H1 (cell line): ENCODE measurements around the gene EMID1. TPM values are rescaled to one million over a fixed set of nuclear protein-coding genes. Genes with fewer than 3 reads are reported as not detected.

ENCODE experiments used
- E2F6 ChIP-seq: IDR thresholded peaks from 2 replicates; pipeline ENCODE4 v1.6.1; 2012; ENCODE audit warnings: inconsistent platforms
- EGR1 ChIP-seq: IDR thresholded peaks from 2 replicates; pipeline ENCODE4 v1.6.1; 2011; ENCODE audit warnings: low read depth, low read length, borderline replicate concordance
- KDM5A ChIP-seq: fragments of 200-600 bp; IDR thresholded peaks from 2 replicates; pipeline ENCODE4 v1.7.1; 2012; ENCODE audit warnings: mild to moderate bottlenecking, low read length, inconsistent platforms, mixed read lengths
- POU5F1 ChIP-seq: IDR thresholded peaks from 2 replicates; pipeline ENCODE4 v1.6.1; 2011; ENCODE audit warnings: low read depth, mild to moderate bottlenecking, low read length, moderate library complexity
- RBBP5 ChIP-seq: IDR thresholded peaks from 2 replicates; pipeline ENCODE4 v1.7.1; 2012; ENCODE audit warnings: low read depth, mild to moderate bottlenecking, inconsistent platforms, low read length, moderate library complexity, borderline replicate concordance
- SIX5 ChIP-seq: IDR thresholded peaks from 2 replicates; pipeline ENCODE4 v1.6.1; 2011; ENCODE audit warnings: mild to moderate bottlenecking, low read depth, low read length
- polyA plus RNA-seq, 7 experiments: library from polyadenylated mRNA; depleted of rRNA in 3 of 7; stranded (reverse) in 5 of 7; unstranded in 2 of 7; fragments of >200 nt in 5 of 7; fragments of 200-250 nt in 2 of 7; gene quantifications; 1 replicate in 5 of 7; 2 replicates in 1 of 7; 4 replicates in 1 of 7; pipeline versions ENCODE4 v1.2.1 to v1.2.3, GENCODE V29; 2011 to 2013; ENCODE audit warnings: missing spikeins in 2 of 7, mixed read lengths in 2 of 7
- total RNA-seq: library from RNA; stranded (reverse); fragmentation: NEBNext Ultra II Directional; extraction: Animal tissue kit (Norgen Biotek cat#: 25700); gene quantifications from 2 replicates; pipeline ENCODE4 v1.2.1, GENCODE V29; 2021
- TF ChIP-seq, protein P1 (sequence below): fragments of 300-600 bp; sonication (generic); IDR thresholded peaks from 2 replicates; pipeline ENCODE4 v1.7.1; 2012; ENCODE audit warnings: low read length, moderate library complexity, mild to moderate bottlenecking, inconsistent platforms; ENCODE audit not compliant: insufficient replicate concordance
- TF ChIP-seq, protein P2 (sequence below): IDR thresholded peaks from 2 replicates; pipeline ENCODE4 v1.6.1; 2012; ENCODE audit warnings: low read length, inconsistent platforms

EMID1 gene
- total and polyA plus RNA-seq, 2 of the 8 experiments (the other 6 are each of a cell fraction or from before 2014, with no cell fraction given) = 3.9 to 7.4 TPM

DNA sequence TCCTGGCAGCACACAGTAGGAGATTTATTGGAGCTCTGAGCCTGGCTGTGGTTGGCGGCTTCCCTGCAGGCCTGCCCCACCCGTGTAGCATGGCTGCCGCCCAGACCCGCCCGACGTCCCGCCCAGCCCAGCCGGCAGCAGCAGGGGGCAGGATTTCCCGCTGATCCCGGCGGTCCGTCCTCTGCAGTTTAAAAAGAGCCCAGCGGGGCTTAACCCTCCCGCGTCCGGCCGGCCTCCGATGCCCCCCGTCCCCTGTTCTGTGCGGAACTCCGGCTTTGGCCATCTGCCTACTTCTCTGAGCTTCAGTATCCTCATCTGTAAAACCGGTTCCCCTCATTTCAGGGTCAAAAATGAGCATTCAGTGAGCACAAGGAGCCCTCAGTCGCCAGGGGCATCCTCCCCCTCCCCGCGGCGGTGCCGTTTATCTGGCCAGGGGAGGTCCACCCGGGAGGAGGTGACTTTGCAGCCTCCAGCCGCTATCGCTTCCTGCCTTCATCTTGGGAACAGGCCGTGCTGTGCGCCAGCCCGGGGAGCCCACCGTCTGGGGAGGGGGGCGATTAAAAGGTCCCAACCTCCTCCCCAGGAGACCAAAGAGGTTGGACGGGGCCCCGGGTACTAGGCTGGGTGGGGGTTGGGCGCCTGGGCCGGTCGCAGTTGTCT lies 100.6 kb downstream of the EMID1 start, which contains the start of gene GAS2L1 (continued):
- TF ChIP-seq, protein P1, sequence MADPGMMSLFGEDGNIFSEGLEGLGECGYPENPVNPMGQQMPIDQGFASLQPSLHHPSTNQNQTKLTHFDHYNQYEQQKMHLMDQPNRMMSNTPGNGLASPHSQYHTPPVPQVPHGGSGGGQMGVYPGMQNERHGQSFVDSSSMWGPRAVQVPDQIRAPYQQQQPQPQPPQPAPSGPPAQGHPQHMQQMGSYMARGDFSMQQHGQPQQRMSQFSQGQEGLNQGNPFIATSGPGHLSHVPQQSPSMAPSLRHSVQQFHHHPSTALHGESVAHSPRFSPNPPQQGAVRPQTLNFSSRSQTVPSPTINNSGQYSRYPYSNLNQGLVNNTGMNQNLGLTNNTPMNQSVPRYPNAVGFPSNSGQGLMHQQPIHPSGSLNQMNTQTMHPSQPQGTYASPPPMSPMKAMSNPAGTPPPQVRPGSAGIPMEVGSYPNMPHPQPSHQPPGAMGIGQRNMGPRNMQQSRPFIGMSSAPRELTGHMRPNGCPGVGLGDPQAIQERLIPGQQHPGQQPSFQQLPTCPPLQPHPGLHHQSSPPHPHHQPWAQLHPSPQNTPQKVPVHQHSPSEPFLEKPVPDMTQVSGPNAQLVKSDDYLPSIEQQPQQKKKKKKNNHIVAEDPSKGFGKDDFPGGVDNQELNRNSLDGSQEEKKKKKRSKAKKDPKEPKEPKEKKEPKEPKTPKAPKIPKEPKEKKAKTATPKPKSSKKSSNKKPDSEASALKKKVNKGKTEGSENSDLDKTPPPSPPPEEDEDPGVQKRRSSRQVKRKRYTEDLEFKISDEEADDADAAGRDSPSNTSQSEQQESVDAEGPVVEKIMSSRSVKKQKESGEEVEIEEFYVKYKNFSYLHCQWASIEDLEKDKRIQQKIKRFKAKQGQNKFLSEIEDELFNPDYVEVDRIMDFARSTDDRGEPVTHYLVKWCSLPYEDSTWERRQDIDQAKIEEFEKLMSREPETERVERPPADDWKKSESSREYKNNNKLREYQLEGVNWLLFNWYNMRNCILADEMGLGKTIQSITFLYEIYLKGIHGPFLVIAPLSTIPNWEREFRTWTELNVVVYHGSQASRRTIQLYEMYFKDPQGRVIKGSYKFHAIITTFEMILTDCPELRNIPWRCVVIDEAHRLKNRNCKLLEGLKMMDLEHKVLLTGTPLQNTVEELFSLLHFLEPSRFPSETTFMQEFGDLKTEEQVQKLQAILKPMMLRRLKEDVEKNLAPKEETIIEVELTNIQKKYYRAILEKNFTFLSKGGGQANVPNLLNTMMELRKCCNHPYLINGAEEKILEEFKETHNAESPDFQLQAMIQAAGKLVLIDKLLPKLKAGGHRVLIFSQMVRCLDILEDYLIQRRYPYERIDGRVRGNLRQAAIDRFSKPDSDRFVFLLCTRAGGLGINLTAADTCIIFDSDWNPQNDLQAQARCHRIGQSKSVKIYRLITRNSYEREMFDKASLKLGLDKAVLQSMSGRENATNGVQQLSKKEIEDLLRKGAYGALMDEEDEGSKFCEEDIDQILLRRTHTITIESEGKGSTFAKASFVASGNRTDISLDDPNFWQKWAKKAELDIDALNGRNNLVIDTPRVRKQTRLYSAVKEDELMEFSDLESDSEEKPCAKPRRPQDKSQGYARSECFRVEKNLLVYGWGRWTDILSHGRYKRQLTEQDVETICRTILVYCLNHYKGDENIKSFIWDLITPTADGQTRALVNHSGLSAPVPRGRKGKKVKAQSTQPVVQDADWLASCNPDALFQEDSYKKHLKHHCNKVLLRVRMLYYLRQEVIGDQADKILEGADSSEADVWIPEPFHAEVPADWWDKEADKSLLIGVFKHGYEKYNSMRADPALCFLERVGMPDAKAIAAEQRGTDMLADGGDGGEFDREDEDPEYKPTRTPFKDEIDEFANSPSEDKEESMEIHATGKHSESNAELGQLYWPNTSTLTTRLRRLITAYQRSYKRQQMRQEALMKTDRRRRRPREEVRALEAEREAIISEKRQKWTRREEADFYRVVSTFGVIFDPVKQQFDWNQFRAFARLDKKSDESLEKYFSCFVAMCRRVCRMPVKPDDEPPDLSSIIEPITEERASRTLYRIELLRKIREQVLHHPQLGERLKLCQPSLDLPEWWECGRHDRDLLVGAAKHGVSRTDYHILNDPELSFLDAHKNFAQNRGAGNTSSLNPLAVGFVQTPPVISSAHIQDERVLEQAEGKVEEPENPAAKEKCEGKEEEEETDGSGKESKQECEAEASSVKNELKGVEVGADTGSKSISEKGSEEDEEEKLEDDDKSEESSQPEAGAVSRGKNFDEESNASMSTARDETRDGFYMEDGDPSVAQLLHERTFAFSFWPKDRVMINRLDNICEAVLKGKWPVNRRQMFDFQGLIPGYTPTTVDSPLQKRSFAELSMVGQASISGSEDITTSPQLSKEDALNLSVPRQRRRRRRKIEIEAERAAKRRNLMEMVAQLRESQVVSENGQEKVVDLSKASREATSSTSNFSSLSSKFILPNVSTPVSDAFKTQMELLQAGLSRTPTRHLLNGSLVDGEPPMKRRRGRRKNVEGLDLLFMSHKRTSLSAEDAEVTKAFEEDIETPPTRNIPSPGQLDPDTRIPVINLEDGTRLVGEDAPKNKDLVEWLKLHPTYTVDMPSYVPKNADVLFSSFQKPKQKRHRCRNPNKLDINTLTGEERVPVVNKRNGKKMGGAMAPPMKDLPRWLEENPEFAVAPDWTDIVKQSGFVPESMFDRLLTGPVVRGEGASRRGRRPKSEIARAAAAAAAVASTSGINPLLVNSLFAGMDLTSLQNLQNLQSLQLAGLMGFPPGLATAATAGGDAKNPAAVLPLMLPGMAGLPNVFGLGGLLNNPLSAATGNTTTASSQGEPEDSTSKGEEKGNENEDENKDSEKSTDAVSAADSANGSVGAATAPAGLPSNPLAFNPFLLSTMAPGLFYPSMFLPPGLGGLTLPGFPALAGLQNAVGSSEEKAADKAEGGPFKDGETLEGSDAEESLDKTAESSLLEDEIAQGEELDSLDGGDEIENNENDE = no peak
- no peak for TF ChIP-seq EGR1
- no peak for TF ChIP-seq SIX5
- no peak; the same call in 1 of the 2 replicates for TF ChIP-seq RBBP5
- no peak for TF ChIP-seq KDM5A
- no peak for TF ChIP-seq E2F6
- TF ChIP-seq, protein P2, sequence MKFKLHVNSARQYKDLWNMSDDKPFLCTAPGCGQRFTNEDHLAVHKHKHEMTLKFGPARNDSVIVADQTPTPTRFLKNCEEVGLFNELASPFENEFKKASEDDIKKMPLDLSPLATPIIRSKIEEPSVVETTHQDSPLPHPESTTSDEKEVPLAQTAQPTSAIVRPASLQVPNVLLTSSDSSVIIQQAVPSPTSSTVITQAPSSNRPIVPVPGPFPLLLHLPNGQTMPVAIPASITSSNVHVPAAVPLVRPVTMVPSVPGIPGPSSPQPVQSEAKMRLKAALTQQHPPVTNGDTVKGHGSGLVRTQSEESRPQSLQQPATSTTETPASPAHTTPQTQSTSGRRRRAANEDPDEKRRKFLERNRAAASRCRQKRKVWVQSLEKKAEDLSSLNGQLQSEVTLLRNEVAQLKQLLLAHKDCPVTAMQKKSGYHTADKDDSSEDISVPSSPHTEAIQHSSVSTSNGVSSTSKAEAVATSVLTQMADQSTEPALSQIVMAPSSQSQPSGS = no peak
- TF ChIP-seq POU5F1 = no peak
